Pancreas (tissue), 10 donors: ENCODE data around the gene BEGAIN. TPM values are rescaled to one million over a fixed set of nuclear protein-coding genes. Genes with fewer than 3 reads are reported as not detected.

Source experiments
- ATAC-seq, 4 donors: fragments of 200-7000 bp; cut with Tn5 transposase; one replicate each; pipeline versions ENCODE4 v1.8.0 to v1.9.1; 2020; ENCODE audit warnings: mild to moderate bottlenecking in 4 of 4, moderate library complexity in 4 of 4
- DNase-seq, 6 donors: peaks; one replicate each; pipeline ENCODE4 v3.0.0-alpha.2; 2020
- FAIRE-seq: peaks from 2 replicates; lab custom pipeline; 2012; peaks lifted over from hg19 to GRCh38; lab: Jason Lieb, UNC
- H3K27ac ChIP-seq, 4 donors: fragments of 200-600 bp; sonication (generic); 1 replicate in 3 of 4; 2 replicates in 1 of 4; pipeline versions ENCODE4 v1.5.0 to v1.8.0; 2020
- H3K27me3 ChIP-seq, 4 donors: fragments of 200-600 bp; one replicate each; pipeline ENCODE4 v1.8.0; 2021
- H3K36me3 ChIP-seq, 3 donors: fragments of 200-600 bp; sonication (generic) in 1 of 3; one replicate each; pipeline versions ENCODE4 v1.5.0 to v1.8.0; 2020 to 2021
- H3K4me1 ChIP-seq, 3 donors: fragments of 200-600 bp; one replicate each; pipeline ENCODE4 v1.8.0; 2021
- H3K4me3 ChIP-seq, 4 donors: fragments of 200-600 bp; sonication (generic) in 2 of 4; one replicate each; pipeline versions ENCODE4 v1.5.0 to v1.8.0; 2020 to 2021
- H3K9me3 ChIP-seq, 4 donors: fragments of 200-600 bp; one replicate each; pipeline ENCODE4 v1.8.0; 2021
- CTCF ChIP-seq, 4 donors: fragments of 200-600 bp; sonication (generic) in 3 of 4; IDR thresholded peaks; one replicate each; pipeline versions ENCODE4 v1.5.0 to v1.8.0; 2021; ENCODE audit warnings: antibody characterized with exemption in 4 of 4
- WGBS, 2 donors: extraction: QIAGEN DNeasy Blood & Tissue Kit; methylation state at CpG; one replicate each; pipeline ENCODE4 v1.1.7; 2013; 5-methylcytosine and 5-hydroxymethylcytosine counted together
- intact Hi-C, 3 donors: fragments of 100-400 bp; cut with DNase I; formaldehyde crosslinking; loops; one replicate each; pipeline versions ENCODE4 v1.11.1 to v1.14.2; 2022
- polyA plus RNA-seq, 2 donors: library from polyadenylated mRNA; stranded (reverse); fragments of 200-250 nt; gene quantifications; one replicate each; pipeline ENCODE4 v1.2.3, GENCODE V29; 2013
- total RNA-seq, 6 donors: library from RNA; stranded (reverse); fragmentation: NEBNext Ultra II Directional in 4 of 6; extraction: Animal tissue kit (Norgen Biotek cat#: 25700) in 4 of 6; gene quantifications; one replicate each; pipeline versions ENCODE4 v1.2.1 to v1.2.4, GENCODE V29; 2021 to 2023
- donor health status: healthy with polysubstance abuse.
- donor health status: DM: no; HTN: no; CAD: no; lungs with moderate emphysema.
- donor health status: DM: no; HTN: no; CAD: no.
- donor health status: control.
- donor health status: control.
- donor health status: Bipolar disorder and iron deficiency.
- donor health status: DM: yes; HTN: yes; CAD: no.
- donor health status: DM: no; HTN: no; CAD: no.
- donor health status: DM: no; HTN: no; CAD: no.
- donor health status: DM: yes; HTN: yes; CAD: no.

BEGAIN gene
- total and polyA plus RNA-seq, 8 donors, result 9.1 to 32.2 (median 15.4) TPM

- H3K9me3 ChIP-seq, result no peaks in the 10 kb centered on the region
- FAIRE-seq (no peak), DNase-seq (no peak), ATAC-seq (peak in 1 of 4 donors; percentile 24)
- peak overlapping the region in 3 of 4 donors; percentile 69 to 83 (median 77) for H3K27ac ChIP-seq
- WGBS, 2 donors, result 0% methylated on average over 15 to 42 of the region's 42 CpGs
- TF ChIP-seq CTCF (IDR thresholded peaks at IDR 0.05), result no peak
- intact Hi-C loops, result no loop called here
- H3K4me1 ChIP-seq, result peaks cover 0 to 13% (median 6%) of the 10 kb centered on the region in 3 donors
- no peaks in the 10 kb centered on the region for H3K36me3 ChIP-seq
- H3K4me3 ChIP-seq, result peak overlapping the region; percentile 45 to 77 (median 72)
- no peaks in the 10 kb centered on the region for H3K27me3 ChIP-seq
Measured at GRCh38 chr14:100567877-100568163, 19.4 kb downstream of the BEGAIN start.

DNA sequence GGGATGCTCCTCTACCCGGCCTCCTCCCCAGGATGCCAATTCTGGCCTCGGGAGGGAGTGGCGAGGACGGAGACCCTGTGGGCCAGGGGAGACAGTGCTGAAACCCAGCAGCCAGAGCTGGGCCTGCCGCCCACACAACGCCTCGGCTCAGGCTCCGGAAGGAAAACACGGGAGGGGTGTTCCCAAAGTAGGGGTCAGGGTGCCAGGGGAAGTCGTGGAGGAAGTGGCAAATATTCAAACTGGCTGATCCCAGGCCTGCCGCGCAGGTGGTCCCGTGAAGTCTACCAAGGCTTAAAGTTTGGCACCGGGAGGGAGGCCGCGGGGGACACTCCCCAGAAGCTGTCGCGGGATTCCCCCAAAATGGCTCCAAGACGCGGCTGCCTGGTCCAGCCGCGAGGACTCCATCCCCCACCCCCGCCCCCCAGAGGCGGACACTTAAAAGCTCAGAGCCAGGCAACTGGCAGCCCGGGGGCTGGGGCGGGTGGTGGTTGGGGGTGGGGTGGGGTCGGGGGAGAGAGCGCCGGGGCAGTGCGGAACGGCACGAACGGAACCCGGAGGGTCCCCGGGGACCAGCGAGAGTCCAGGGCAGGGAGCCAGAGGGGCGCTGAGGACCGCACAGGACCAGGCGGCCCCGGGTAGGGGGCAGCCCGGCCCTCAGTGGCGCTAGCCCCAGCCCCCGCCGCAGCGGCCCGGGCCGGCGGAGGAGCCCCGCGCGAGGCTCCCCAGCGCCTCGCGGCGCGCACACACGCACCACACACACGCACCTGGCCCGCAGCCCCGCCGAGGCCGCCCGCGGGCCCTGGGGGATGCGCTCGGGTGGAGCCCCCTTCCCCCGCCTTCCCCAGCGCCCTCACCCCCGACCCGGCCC is 20.0 kb downstream of the BEGAIN start:
- intact Hi-C loops, result no loop called here
- Histone ChIP-seq H3K27ac (peak overlapping the region; percentile 42 to 83 (median 73)), H3K4me3 (peak overlapping the region; percentile 15 to 77 (median 60)), H3K4me1 (peaks cover 0 to 13% (median 6%) of the 10 kb centered on the region in 3 donors), H3K36me3 (no peaks in the 10 kb centered on the region), H3K9me3 (no peaks in the 10 kb centered on the region), H3K27me3 (no peaks in the 10 kb centered on the region)
- DNase-seq (peak in 5 of 6 donors; percentile 54 to 80 (median 72)), FAIRE-seq (no peak), ATAC-seq (peak; percentile 48 to 57 (median 53))
- WGBS, 2 donors, result 4 to 12% methylated on average over 23 to 70 of the region's 70 CpGs
- no peak for TF ChIP-seq CTCF (IDR thresholded peaks at IDR 0.05)

GRCh38 chr14:100566586-100566985 is 20.6 kb downstream of the BEGAIN start:
- Histone ChIP-seq H3K27ac (peak overlapping the region; percentile 42 to 83 (median 73)), H3K4me3 (peak overlapping the region in 3 of 4 donors; percentile 45 to 77 (median 76)), H3K36me3 (no peaks in the 10 kb centered on the region), H3K27me3 (no peaks in the 10 kb centered on the region), H3K9me3 (no peaks in the 10 kb centered on the region), H3K4me1 (peaks cover 0 to 13% (median 6%) of the 10 kb centered on the region in 3 donors)
- FAIRE-seq (no peak), ATAC-seq (no peak), DNase-seq (no peak)
- no peak for TF ChIP-seq CTCF (IDR thresholded peaks at IDR 0.05)
- intact Hi-C loops, result no loop called here
- WGBS, 2 donors, result 32 to 41% methylated on average over 4 of the region's 4 CpGs

DNA sequence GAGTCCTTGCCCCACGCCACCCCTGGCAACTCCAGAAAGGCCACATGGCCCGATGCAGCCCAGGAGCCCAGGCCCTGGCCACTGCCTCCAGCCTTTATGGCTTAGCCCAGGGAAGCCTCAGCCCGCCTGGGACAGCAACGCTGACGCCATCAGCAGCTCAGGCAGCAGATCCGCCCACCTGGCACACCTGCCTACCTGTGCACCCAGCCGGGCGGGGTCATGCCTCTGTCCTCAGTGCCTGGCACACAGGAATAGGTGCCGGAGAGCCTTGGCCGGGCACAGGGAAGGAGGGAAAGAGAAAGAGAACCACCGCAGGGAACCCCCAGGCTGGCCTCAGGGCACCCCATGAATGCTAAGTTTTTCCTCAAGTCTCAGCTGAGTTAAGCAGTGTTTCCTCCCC is 21.1 kb downstream of the BEGAIN start:
- H3K4me1 ChIP-seq, result peaks cover 0 to 13% (median 6%) of the 10 kb centered on the region in 3 donors
- peak overlapping the region in 2 of 4 donors; percentile 76 to 77 for H3K4me3 ChIP-seq
- FAIRE-seq (no peak), ATAC-seq (peak; percentile 85 to 90 (median 89)), DNase-seq (peak; percentile 87 to 97 (median 90))
- no peaks in the 10 kb centered on the region for H3K27me3 ChIP-seq
- peak overlapping the region; percentile 43 to 83 (median 73) for H3K27ac ChIP-seq
- intact Hi-C loops, result no loop called here
- WGBS, 2 donors, result 31 to 43% methylated on average over 11 of the region's 11 CpGs
- no peak for TF ChIP-seq CTCF (IDR thresholded peaks at IDR 0.05)
- no peaks in the 10 kb centered on the region for H3K9me3 ChIP-seq
- H3K36me3 ChIP-seq, result no peaks in the 10 kb centered on the region

DNA sequence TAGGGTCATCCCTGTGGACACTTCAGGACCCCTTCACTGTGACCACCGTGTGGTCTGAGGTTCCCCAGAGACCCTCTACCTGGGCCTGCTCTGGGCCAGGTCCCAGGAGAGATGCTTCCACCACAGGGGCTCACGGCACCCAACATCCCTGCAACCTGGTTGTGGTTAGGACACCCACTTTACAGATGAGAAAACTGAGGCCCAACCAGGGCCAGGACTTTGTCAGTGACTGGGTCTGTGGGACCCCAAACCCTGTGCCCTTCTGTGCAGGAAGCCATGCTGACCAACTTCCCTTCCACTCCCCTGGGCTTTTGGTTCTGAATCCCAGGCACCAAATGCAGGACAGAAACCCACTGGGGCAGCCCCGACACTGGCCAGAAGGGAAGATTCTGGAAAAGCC is 21.6 kb downstream of the BEGAIN start:
- TF ChIP-seq CTCF (IDR thresholded peaks at IDR 0.05), result no peak

More for the DNA sequence above, 21.6 kb downstream of the BEGAIN start:
- WGBS, 2 donors, result 78 to 80% methylated on average over 3 of the region's 3 CpGs
- DNase-seq (no peak), FAIRE-seq (no peak), ATAC-seq (no peak)
- no peaks in the 10 kb centered on the region for H3K27me3 ChIP-seq
- H3K4me3 ChIP-seq, result peak overlapping the region in 2 of 4 donors; percentile 76 to 77
- peak overlapping the region; percentile 43 to 83 (median 73) for H3K27ac ChIP-seq
- H3K9me3 ChIP-seq, result no peaks in the 10 kb centered on the region
- intact Hi-C loops, result no loop called here
- H3K36me3 ChIP-seq, result no peaks in the 10 kb centered on the region
- peaks cover 0 to 13% (median 6%) of the 10 kb centered on the region in 3 donors for H3K4me1 ChIP-seq
